ENCODE results near the gene ZNF526. TPM values are rescaled to one million over a fixed set of nuclear protein-coding genes. Genes with fewer than 3 reads are reported as not detected.

The ZNF526 gene
- total RNA-seq, 1 donor from 2014 or later = 11.7 TPM

DNA sequence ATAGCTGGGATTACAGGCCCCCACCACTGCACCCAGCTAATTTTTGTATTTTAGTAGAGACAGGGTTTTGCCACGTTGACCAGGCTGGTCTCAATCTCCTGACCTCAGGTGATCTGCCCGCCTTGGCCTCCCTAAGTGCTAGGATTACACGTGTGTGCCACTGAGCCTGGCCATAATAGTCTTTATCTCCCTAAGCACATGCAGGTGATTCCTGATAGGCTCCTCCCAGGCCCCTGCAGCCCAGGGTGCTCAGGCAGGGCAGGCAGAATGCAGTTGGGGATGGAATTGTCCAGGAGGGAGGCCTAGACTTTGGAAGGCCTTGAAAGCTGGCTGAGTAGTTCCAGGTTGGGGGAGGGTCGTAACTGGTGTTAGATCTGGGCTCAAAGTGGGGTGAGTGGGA, 8.5 kb downstream of the ZNF526 start:
- Histone ChIP-seq H3K9me3 (no peaks in the 10 kb centered on the region), H3K4me3 (no peak overlapping the region), H3K27ac (no peak overlapping the region), H3K36me3 (peaks cover 93% of the 10 kb centered on the region), H3K27me3 (ENCODE audit: low read depth) (no peaks in the 10 kb centered on the region), H3K4me1 (no peaks in the 10 kb centered on the region)
- TF ChIP-seq, protein P1, sequence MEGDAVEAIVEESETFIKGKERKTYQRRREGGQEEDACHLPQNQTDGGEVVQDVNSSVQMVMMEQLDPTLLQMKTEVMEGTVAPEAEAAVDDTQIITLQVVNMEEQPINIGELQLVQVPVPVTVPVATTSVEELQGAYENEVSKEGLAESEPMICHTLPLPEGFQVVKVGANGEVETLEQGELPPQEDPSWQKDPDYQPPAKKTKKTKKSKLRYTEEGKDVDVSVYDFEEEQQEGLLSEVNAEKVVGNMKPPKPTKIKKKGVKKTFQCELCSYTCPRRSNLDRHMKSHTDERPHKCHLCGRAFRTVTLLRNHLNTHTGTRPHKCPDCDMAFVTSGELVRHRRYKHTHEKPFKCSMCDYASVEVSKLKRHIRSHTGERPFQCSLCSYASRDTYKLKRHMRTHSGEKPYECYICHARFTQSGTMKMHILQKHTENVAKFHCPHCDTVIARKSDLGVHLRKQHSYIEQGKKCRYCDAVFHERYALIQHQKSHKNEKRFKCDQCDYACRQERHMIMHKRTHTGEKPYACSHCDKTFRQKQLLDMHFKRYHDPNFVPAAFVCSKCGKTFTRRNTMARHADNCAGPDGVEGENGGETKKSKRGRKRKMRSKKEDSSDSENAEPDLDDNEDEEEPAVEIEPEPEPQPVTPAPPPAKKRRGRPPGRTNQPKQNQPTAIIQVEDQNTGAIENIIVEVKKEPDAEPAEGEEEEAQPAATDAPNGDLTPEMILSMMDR (IDR thresholded peaks at IDR 0.05) = no peak
- intact Hi-C loops (cut with DNase I) = no loop called here
- ATAC-seq (no peak), DNase-seq (no peak)

DNA sequence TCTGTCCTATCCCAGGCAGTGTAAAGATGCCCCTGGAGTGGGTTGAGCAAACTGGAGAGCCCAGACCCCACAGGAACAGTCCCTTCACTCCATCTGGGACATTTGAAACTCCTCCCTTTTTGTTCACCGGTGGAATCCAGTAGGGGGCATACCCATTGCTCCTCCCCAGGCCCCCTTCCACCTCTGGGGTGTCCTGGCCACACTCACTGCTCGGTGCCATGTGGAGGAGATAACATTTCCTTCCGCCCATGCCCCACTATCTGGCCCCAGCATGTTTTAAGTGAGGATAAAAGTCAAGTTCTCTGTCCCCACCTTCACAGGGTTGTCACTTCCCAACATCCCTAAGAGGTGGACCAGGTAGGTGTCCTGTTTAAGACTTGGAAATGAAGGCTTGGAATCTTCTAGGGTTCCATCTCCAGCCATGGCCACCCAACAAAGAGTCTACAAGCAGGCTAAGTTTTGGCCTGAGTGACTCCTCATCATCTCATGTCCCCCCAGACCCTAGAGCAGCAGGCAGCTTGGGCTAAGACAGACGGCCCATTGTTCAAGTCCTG, 9.3 kb downstream of the ZNF526 start:
- DNase-seq (no peak), ATAC-seq (no peak)
- Histone ChIP-seq H3K27me3 (ENCODE audit: low read depth) (no peaks in the 10 kb centered on the region), H3K9me3 (no peaks in the 10 kb centered on the region), H3K4me3 (no peak overlapping the region), H3K4me1 (no peaks in the 10 kb centered on the region), H3K27ac (no peak overlapping the region), H3K36me3 (peaks cover 97% of the 10 kb centered on the region)
- TF ChIP-seq, protein P1 (IDR thresholded peaks at IDR 0.05) = no peak
- intact Hi-C loops (cut with DNase I) = no loop called here

DNA sequence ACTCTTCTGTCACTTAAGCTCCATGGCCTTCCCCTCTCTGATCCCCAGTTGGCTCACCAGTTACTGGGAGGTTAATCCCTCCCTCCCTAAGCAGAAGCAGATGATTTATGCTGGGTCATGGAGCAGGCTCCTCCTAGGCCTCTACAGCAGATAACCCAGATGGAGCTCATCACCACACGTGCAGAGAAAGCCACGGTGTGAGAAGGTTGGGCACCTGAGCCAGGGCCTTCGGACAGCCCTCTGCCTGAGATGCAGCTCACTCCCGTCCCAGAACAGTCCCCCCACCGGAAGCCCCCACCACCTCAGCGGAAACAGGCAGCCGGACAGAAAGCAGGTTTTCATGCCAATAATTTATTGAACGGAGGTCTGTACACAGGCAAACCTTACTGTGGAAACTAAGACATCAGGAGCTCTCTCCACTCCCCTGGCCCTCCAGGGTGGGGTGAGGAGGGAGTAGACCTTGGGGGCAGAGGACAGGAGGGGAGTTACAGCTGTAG, 9.8 kb downstream of the ZNF526 start:
- Histone ChIP-seq H3K36me3 (peaks cover 97% of the 10 kb centered on the region), H3K4me1 (no peaks in the 10 kb centered on the region), H3K27me3 (ENCODE audit: low read depth) (no peaks in the 10 kb centered on the region), H3K9me3 (no peaks in the 10 kb centered on the region), H3K27ac (no peak overlapping the region), H3K4me3 (no peak overlapping the region)
- TF ChIP-seq, protein P1 (IDR thresholded peaks at IDR 0.05) = no peak
- DNase-seq (no peak), ATAC-seq (no peak)
- intact Hi-C loops (cut with DNase I) = no loop called here

DNA sequence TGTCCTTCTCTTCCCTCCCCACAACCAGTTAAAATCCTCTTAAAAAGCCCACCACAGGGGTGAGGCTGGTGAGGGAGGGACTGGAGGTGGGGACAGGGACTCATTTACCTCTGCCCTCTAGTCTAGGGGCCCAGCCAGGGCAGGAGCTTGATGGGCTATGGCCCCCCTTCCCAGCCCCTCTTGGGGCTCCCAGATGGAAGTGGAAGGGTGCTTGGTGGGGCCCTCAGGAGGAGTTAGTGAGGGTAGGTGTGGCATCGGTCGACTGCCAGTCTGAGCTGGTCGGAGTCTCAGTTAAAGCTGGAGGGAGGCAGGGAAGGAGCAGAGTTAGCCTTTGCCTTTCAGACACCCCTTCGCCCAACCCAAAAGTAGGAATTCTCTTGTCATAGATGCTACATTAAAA, 10.5 kb downstream of the ZNF526 start:
- TF ChIP-seq, protein P1 (IDR thresholded peaks at IDR 0.05) = no peak
- peaks cover 97% of the 10 kb centered on the region for H3K36me3 ChIP-seq
- DNase-seq = no peak
- no peak overlapping the region for H3K27ac ChIP-seq
- H3K9me3 ChIP-seq = no peaks in the 10 kb centered on the region
- H3K27me3 ChIP-seq (ENCODE audit: low read depth) = no peaks in the 10 kb centered on the region
- ATAC-seq = no peak
- intact Hi-C loops (cut with DNase I) = no loop called here
- H3K4me1 ChIP-seq = no peaks in the 10 kb centered on the region
- no peak overlapping the region for H3K4me3 ChIP-seq

DNA sequence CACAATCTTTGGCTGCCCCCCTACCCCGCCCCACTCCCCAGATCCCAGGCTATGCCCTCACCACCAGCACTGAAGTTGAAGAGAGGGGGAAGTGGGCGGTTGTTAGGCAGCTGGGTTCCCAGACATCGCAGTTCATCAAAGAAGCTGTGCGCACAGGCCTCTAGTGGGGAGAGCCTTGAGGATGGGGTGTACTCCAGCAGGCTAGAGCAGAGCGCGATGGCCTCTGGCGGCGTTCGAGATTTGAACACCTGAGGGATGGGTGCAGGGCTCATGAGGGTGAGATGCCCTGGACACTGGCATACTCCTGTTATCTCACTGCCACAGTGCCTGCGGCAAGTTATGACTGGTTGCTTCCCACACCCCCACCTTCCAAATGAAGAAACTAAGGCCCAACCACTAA, 12.3 kb downstream of the ZNF526 start:
- peaks cover 97% of the 10 kb centered on the region for H3K36me3 ChIP-seq
- no peaks in the 10 kb centered on the region for H3K4me1 ChIP-seq
- ATAC-seq (no peak), DNase-seq (no peak)
- no peaks in the 10 kb centered on the region for H3K9me3 ChIP-seq
- no peak overlapping the region for H3K4me3 ChIP-seq
- no peak overlapping the region for H3K27ac ChIP-seq
- intact Hi-C loops (cut with DNase I) = no loop called here
- TF ChIP-seq, protein P1 (IDR thresholded peaks at IDR 0.05) = no peak
- H3K27me3 ChIP-seq (ENCODE audit: low read depth) = no peaks in the 10 kb centered on the region

All from lower lobe of right lung (tissue), 2 donors.